ENCODE data around the gene NUTF2.
"Not testable (repeated sequence)": the region's sequence is repeated elsewhere in the genome, so short reads cannot be mapped to it uniquely, and the experiment has no call there.

Gene NUTF2

GRCh38 chr16:67828651-67829050 is 18.1 kb upstream of the NUTF2 start:
- H3K36me3 ChIP-seq (ENCODE audit: insufficient read depth, low read length) = no peaks in the 10 kb centered on the region
- no peak overlapping the region for H3K27ac ChIP-seq
- no peak overlapping the region for H3K9ac ChIP-seq (ENCODE audit: insufficient read length)
- TF ChIP-seq POLR2AphosphoS5 (IDR thresholded peaks at IDR 0.05; ENCODE audit: borderline replicate concordance, low read depth, low read length) (no peak), FOXP2 (optimal IDR thresholded peaks at IDR 0.05; ENCODE audit: control extremely low read depth, extremely low read length, insufficient read depth) (no peak), EZH2 (IDR thresholded peaks at IDR 0.05) (no peak)
- H3K4me3 ChIP-seq = no peak overlapping the region
- no peaks in the 10 kb centered on the region for H3K9me3 ChIP-seq (ENCODE audit: low read depth, low read length)
- DNase-seq (ENCODE audit: low read depth, low spot score) = no peak

GRCh38 chr16:67833030-67833414 is 13.7 kb upstream of the NUTF2 start:
- no peaks in the 10 kb centered on the region for H3K9me3 ChIP-seq (ENCODE audit: low read depth, low read length)
- H3K9ac ChIP-seq (ENCODE audit: insufficient read length) = peak overlapping the region; percentile 80
- H3K36me3 ChIP-seq (ENCODE audit: insufficient read depth, low read length) = no peaks in the 10 kb centered on the region
- TF ChIP-seq FOXP2 (optimal IDR thresholded peaks at IDR 0.05; ENCODE audit: control extremely low read depth, extremely low read length, insufficient read depth) (no peak), POLR2AphosphoS5 (IDR thresholded peaks at IDR 0.05; ENCODE audit: borderline replicate concordance, low read depth, low read length) (no peak), EZH2 (IDR thresholded peaks at IDR 0.05) (no peak)
- DNase-seq (ENCODE audit: low read depth, low spot score) = no peak
- peak overlapping the region; percentile 81 for H3K4me3 ChIP-seq
- no peak overlapping the region for H3K27ac ChIP-seq

GRCh38 chr16:67833415-67834241 is 13.1 kb upstream of the NUTF2 start:
- Histone ChIP-seq H3K9me3 (ENCODE audit: low read depth, low read length) (no peaks in the 10 kb centered on the region), H3K27ac (no peak overlapping the region), H3K4me3 (peak overlapping the region; percentile 81), H3K9ac (ENCODE audit: insufficient read length) (peak overlapping the region; percentile 80), H3K36me3 (ENCODE audit: insufficient read depth, low read length) (no peaks in the 10 kb centered on the region)
- TF ChIP-seq FOXP2 (optimal IDR thresholded peaks at IDR 0.05; ENCODE audit: control extremely low read depth, extremely low read length, insufficient read depth) (no peak), POLR2AphosphoS5 (IDR thresholded peaks at IDR 0.05; ENCODE audit: borderline replicate concordance, low read depth, low read length) (peak; percentile 71)
- DNase-seq (ENCODE audit: low read depth, low spot score) = no peak

- Histone ChIP-seq H3K9ac (ENCODE audit: insufficient read length) (no peak overlapping the region), H3K4me3 (peak overlapping the region; percentile 81), H3K36me3 (ENCODE audit: insufficient read depth, low read length) (no peaks in the 10 kb centered on the region), H3K9me3 (ENCODE audit: low read depth, low read length) (no peaks in the 10 kb centered on the region), H3K27ac (no peak overlapping the region)
- DNase-seq (ENCODE audit: low read depth, low spot score) = no peak
- TF ChIP-seq POLR2AphosphoS5 (IDR thresholded peaks at IDR 0.05; ENCODE audit: borderline replicate concordance, low read depth, low read length) (no peak), EZH2 (IDR thresholded peaks at IDR 0.05) (no peak), FOXP2 (optimal IDR thresholded peaks at IDR 0.05; ENCODE audit: control extremely low read depth, extremely low read length, insufficient read depth) (no peak)
These were observed 12.5 kb upstream of the NUTF2 start for GRCh38 chr16:67834242-67834614.

GRCh38 chr16:67837190-67837589 is 9.5 kb upstream of the NUTF2 start:
- not testable (repeated sequence) for H3K9ac ChIP-seq (ENCODE audit: insufficient read length); H3K27ac ChIP-seq; H3K4me3 ChIP-seq; H3K9me3 ChIP-seq (ENCODE audit: low read depth, low read length); H3K36me3 ChIP-seq (ENCODE audit: insufficient read depth, low read length); DNase-seq (ENCODE audit: low read depth, low spot score)

- H3K9me3 ChIP-seq (ENCODE audit: low read depth, low read length) = no peaks in the 10 kb centered on the region
- no peak for TF ChIP-seq EZH2 (IDR thresholded peaks at IDR 0.05)
- no peak for TF ChIP-seq FOXP2 (optimal IDR thresholded peaks at IDR 0.05; ENCODE audit: control extremely low read depth, extremely low read length, insufficient read depth)
- TF ChIP-seq POLR2AphosphoS5 (IDR thresholded peaks at IDR 0.05; ENCODE audit: borderline replicate concordance, low read depth, low read length) = no peak
- no peaks in the 10 kb centered on the region for H3K36me3 ChIP-seq (ENCODE audit: insufficient read depth, low read length)
- no peak overlapping the region for H3K27ac ChIP-seq
- H3K9ac ChIP-seq (ENCODE audit: insufficient read length) = no peak overlapping the region
- DNase-seq (ENCODE audit: low read depth, low spot score) = no peak
- no peak overlapping the region for H3K4me3 ChIP-seq
These were observed 8.9 kb upstream of the NUTF2 start for GRCh38 chr16:67837811-67838210.

GRCh38 chr16:67841198-67841815 is 5.4 kb upstream of the NUTF2 start:
- peak overlapping the region; percentile 90 for H3K4me3 ChIP-seq
- no peaks in the 10 kb centered on the region for H3K36me3 ChIP-seq (ENCODE audit: insufficient read depth, low read length)
- no peaks in the 10 kb centered on the region for H3K9me3 ChIP-seq (ENCODE audit: low read depth, low read length)
- peak overlapping the region; percentile 98 for H3K27ac ChIP-seq
- no peak for DNase-seq (ENCODE audit: low read depth, low spot score)
- TF ChIP-seq FOXP2 (optimal IDR thresholded peaks at IDR 0.05; ENCODE audit: control extremely low read depth, extremely low read length, insufficient read depth) (no peak), POLR2AphosphoS5 (IDR thresholded peaks at IDR 0.05; ENCODE audit: borderline replicate concordance, low read depth, low read length) (no peak), EZH2 (IDR thresholded peaks at IDR 0.05) (no peak)
- peak overlapping the region; percentile 57 for H3K9ac ChIP-seq (ENCODE audit: insufficient read length)

- peak within 1 kb of the TSS; percentile 90 for H3K4me3 ChIP-seq
- no peaks in the 10 kb centered on the region for H3K36me3 ChIP-seq (ENCODE audit: insufficient read depth, low read length)
- H3K9ac ChIP-seq (ENCODE audit: insufficient read length) = peak within 1 kb of the TSS; percentile 87
- TF ChIP-seq POLR2AphosphoS5 (IDR thresholded peaks at IDR 0.05; ENCODE audit: borderline replicate concordance, low read depth, low read length) (peak; percentile 38; the same call in 1 of the 2 replicates), EZH2 (IDR thresholded peaks at IDR 0.05) (no peak), FOXP2 (optimal IDR thresholded peaks at IDR 0.05; ENCODE audit: control extremely low read depth, extremely low read length, insufficient read depth) (no peak)
- H3K9me3 ChIP-seq (ENCODE audit: low read depth, low read length) = no peaks in the 10 kb centered on the region
- peak; percentile 68 for DNase-seq (ENCODE audit: low read depth, low spot score)
- H3K27ac ChIP-seq = peak within 1 kb of the TSS; percentile 98
These were observed 4.8 kb upstream of the NUTF2 start, which contains the start of gene THAP11 for GRCh38 chr16:67841816-67842508. TSS of gene THAP11 (plus strand) at chr16:67842320. CDS start at chr16:67842555, 235 bp downstream.

All from SK-N-MC (cell line).